ENCODE measurements around the gene HOXA3.

HOXA3 gene

DNA sequence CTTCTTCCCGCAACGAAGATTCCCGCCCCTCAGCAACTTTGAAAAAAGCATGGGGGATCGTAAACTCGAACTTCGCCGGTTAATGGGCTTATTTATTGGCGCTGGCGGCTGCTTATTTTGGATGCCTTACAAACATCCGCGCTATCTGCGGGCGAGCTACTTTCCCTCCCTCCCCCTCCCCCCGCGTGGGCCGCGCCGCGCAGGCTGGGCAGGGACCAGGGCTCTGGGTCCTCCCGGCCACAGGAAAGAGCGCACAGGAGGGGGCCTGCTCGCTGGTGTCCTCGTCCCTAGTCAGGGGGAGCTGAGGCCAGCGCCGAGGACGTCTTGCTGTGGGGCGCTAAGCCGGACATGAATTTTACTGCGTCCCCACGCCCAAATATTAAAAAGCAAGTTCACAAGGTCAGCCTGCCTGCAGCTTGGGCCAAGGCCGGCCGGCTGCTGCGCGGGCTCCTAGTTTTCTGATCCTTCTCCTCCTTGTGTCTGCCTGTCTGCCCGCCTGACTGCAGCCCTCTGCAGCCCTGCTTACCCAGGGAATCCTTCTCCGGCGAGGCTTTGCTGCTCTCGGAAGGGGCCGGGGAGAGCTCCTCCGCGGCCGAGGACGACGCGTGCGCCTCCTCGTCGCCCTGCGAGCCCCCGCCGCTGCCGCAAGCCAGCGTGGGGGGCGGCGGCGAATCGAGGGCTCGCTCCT is 20.6 kb upstream of the HOXA3 start:
- H3K4me1 ChIP-seq (ENCODE audit: control insufficient read depth, insufficient read depth, low read length) = no peaks in the 10 kb centered on the region

DNA sequence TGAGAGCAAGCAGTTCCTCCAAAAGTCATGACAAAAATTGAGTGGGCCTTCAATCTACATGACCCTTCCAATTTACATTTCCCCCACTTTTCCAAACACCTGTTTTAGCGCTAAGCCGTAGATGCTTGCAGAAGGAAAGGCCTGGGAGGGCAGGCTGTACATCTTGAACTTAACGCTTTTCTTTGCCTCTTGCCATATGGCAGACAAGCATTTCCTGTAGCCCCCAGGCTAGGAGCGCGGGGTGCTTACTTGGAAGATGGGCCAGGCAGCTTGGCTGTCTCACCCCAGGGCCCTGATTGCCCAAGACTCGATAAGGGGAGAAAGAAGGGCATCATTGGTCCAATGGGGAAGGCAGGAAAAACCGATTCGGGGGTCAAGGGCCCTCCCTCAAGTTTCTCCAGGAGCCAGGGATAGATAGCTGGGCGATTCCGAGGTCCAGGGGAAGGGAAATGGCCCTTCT is 20.0 kb upstream of the HOXA3 start:
- Histone ChIP-seq H3K4me1 (ENCODE audit: control insufficient read depth, insufficient read depth, low read length) (no peaks in the 10 kb centered on the region), H3K9ac (ENCODE audit: low read depth, low read length) (no peak overlapping the region), H3K4me3 (ENCODE audit: low read depth, low read length) (no peak overlapping the region), H3K9me3 (ENCODE audit: control insufficient read depth, insufficient read depth, low read length) (no peaks in the 10 kb centered on the region), H3K27me3 (ENCODE audit: control insufficient read depth, insufficient read depth, low read length) (peaks cover 96% of the 10 kb centered on the region), H3K36me3 (ENCODE audit: control insufficient read depth, insufficient read depth, low read length) (no peaks in the 10 kb centered on the region)

More for the DNA sequence above, 20.6 kb upstream of the HOXA3 start:
- Histone ChIP-seq H3K36me3 (ENCODE audit: control insufficient read depth, insufficient read depth, low read length) (no peaks in the 10 kb centered on the region), H3K9ac (ENCODE audit: low read depth, low read length) (no peak overlapping the region), H3K27me3 (ENCODE audit: control insufficient read depth, insufficient read depth, low read length) (peaks cover 96% of the 10 kb centered on the region), H3K9me3 (ENCODE audit: control insufficient read depth, insufficient read depth, low read length) (no peaks in the 10 kb centered on the region), H3K4me3 (ENCODE audit: low read depth, low read length) (peak overlapping the region; percentile 18)

DNA sequence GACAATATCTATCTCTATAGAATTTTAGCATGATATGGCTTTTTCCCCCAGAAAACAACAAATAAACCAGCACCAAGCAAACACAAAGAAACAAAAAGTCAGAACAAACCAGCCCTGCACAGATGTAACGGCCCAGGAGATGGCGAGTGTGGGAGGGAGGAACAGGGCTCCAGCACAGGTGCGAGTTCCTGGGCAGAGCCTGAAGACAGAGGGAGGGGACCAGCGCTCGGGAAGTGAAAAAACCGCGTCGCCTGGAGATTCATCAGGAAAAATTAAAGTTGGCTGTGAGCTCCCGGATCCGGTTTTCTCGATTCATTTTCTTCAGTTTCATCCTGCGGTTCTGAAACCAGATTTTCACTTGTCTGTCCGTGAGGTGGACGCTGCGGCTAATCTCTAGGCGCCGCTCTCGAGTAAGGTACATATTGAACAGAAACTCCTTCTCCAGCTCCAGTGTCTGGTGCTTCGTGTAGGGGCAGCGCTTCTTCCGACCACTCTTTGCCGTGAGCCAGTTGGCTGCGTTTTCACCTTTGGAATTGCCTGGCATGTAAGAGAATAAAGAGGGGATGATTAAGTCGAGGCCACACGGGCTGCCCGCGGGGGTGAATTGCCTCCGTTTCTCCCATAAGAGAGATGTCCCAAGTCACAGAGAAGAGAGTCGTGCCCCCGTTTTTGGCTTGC is 19.4 kb upstream of the HOXA3 start:
- Histone ChIP-seq H3K9me3 (ENCODE audit: control insufficient read depth, insufficient read depth, low read length) (no peaks in the 10 kb centered on the region), H3K36me3 (ENCODE audit: control insufficient read depth, insufficient read depth, low read length) (no peaks in the 10 kb centered on the region), H3K9ac (ENCODE audit: low read depth, low read length) (no peak overlapping the region), H3K4me3 (ENCODE audit: low read depth, low read length) (peak overlapping the region; percentile 23), H3K27me3 (ENCODE audit: control insufficient read depth, insufficient read depth, low read length) (peaks cover 96% of the 10 kb centered on the region), H3K4me1 (ENCODE audit: control insufficient read depth, insufficient read depth, low read length) (no peaks in the 10 kb centered on the region)

DNA sequence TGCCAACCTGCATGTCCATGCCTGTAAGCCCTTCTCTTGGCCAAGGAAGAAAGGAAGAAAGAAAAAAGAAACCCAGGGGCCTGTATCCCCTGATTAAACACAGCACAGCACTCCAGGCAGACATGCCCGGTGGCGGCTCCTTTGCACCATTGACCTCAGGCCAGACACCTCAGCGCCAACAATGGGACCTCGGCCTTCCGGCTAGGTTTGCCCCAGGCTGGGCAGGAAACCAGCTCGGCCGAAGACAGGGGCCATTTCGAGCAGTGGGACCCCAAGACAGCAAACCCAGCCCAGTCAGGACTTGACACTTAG is 18.9 kb upstream of the HOXA3 start:
- no peak overlapping the region for H3K4me3 ChIP-seq (ENCODE audit: low read depth, low read length)
- peaks cover 96% of the 10 kb centered on the region for H3K27me3 ChIP-seq (ENCODE audit: control insufficient read depth, insufficient read depth, low read length)
- no peaks in the 10 kb centered on the region for H3K4me1 ChIP-seq (ENCODE audit: control insufficient read depth, insufficient read depth, low read length)
- H3K9ac ChIP-seq (ENCODE audit: low read depth, low read length) = no peak overlapping the region
- no peaks in the 10 kb centered on the region for H3K36me3 ChIP-seq (ENCODE audit: control insufficient read depth, insufficient read depth, low read length)
- no peaks in the 10 kb centered on the region for H3K9me3 ChIP-seq (ENCODE audit: control insufficient read depth, insufficient read depth, low read length)

DNA sequence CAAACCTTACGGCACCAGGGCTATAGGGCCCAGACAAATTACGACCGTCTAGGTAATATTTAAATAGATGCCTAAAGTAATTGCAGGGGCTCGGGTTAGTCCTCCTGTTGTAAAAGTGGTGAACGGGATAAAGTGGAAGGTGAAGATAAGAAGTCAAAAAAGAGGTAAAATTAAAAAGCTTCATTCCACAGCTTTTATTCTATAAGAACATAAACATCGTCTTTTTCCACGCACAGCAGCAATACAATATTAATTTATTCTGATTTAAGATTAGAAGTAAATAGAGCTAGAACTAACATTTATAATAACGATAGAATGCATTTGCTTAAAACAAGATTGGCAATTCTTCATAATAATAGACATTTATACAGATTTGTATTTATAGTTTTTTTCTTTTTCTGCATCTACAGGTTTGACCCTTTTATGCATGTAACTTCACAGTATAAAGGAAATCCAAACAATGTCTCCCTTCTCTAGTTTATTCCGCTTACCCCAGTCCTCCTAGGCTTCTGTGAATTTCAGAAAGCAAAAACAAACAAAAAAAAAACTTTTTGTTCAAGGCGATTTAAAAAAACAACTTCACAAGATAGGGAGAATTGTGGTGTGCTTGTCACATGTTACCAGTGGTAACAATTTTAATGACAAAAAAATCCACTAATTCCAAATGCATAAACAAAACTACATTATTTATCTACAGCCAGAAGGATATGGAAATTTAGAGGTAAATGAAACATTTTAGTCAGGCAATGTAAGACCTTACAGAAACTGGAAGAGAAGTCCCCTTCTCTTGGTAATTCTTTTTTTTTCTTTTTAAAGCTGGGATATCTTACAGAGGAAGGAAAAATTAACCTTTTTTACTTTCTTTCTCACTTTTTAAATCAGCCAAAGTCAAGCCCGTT is 18.3 kb upstream of the HOXA3 start:
- Histone ChIP-seq H3K27me3 (ENCODE audit: control insufficient read depth, insufficient read depth, low read length) (peaks cover 96% of the 10 kb centered on the region), H3K4me1 (ENCODE audit: control insufficient read depth, insufficient read depth, low read length) (no peaks in the 10 kb centered on the region), H3K4me3 (ENCODE audit: low read depth, low read length) (no peak overlapping the region), H3K36me3 (ENCODE audit: control insufficient read depth, insufficient read depth, low read length) (no peaks in the 10 kb centered on the region), H3K9ac (ENCODE audit: low read depth, low read length) (no peak overlapping the region), H3K9me3 (ENCODE audit: control insufficient read depth, insufficient read depth, low read length) (no peaks in the 10 kb centered on the region)

DNA sequence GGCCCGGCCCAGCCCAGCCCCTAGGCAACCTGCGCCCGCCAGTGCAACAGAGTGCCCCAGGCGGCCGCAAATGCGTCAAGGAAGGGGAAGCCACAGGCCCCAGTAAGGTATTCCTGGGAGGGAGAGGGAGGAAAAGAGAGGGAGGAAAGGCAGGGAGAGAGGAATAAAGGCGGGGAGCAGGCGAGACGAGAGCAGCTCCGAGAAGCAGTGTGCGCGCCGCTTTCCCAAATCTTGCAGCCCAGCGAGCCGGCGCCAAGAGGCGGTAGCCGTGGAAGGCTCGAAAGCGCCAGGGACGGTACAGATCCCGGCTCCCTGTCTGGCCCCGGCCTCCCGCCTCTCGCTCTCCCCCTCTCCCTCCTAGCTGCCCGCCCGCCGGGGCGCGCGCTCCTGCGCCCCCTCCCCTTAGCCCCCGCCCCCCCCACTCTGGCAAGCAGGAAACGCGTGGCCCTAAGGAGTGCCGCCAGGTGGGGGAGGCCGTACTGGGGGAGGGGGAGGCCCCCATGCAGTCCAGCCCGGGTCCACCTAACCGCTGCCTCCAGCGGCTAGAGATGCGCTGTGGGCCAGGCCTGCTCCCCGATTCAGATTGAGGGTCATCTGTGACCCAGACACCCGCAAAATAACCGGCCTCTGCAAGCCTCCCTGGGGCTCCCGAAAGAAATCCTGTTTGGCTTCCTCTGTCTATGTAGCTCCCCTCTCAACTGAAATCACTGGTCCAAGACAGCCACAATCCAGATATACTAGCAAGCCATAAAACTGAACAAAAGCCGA is 17.5 kb upstream of the HOXA3 start:
- H3K27me3 ChIP-seq (ENCODE audit: control insufficient read depth, insufficient read depth, low read length) = peaks cover 96% of the 10 kb centered on the region
- H3K4me3 ChIP-seq (ENCODE audit: low read depth, low read length) = peak overlapping the region; percentile 32
- no peaks in the 10 kb centered on the region for H3K9me3 ChIP-seq (ENCODE audit: control insufficient read depth, insufficient read depth, low read length)
- no peaks in the 10 kb centered on the region for H3K4me1 ChIP-seq (ENCODE audit: control insufficient read depth, insufficient read depth, low read length)
- H3K36me3 ChIP-seq (ENCODE audit: control insufficient read depth, insufficient read depth, low read length) = no peaks in the 10 kb centered on the region
- H3K9ac ChIP-seq (ENCODE audit: low read depth, low read length) = no peak overlapping the region

DNA sequence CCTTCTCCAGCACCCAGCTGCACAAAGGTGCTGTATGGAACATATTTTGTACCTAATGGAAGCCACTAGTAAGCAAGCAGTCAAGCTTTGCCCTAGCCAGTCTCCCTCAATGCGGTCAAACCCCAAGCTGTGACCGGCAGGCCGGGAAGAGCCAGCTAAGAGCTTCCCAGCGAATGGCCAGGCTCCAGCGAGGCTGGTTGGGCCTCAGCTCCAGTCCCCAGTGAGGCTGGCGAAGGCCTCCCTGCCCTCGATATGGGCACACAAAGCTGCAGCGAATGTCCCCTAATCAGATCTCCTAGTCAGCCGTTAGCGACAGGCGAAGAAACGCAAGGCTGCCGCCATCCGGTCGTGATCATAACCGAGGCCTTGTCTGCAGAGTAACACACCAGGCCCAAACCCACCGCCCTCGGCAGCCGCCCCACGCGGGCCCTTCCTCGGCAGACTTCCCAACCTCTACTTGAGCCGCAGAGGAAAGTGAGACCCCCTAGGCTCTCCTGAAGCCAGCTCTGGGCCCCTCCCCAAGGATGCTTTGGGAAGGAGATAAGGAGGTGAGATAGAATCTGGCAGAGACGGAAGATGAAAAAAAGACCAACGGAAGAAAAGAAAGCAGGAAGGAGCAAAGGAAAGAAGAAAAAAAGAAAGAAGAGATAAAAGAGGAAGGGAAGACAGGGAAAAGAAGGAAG is 16.0 kb upstream of the HOXA3 start:
- no peak overlapping the region for H3K9ac ChIP-seq (ENCODE audit: low read depth, low read length)
- no peaks in the 10 kb centered on the region for H3K4me1 ChIP-seq (ENCODE audit: control insufficient read depth, insufficient read depth, low read length)
- peaks cover 98% of the 10 kb centered on the region for H3K27me3 ChIP-seq (ENCODE audit: control insufficient read depth, insufficient read depth, low read length)
- no peaks in the 10 kb centered on the region for H3K36me3 ChIP-seq (ENCODE audit: control insufficient read depth, insufficient read depth, low read length)
- peak overlapping the region; percentile 33 for H3K4me3 ChIP-seq (ENCODE audit: low read depth, low read length)
- H3K9me3 ChIP-seq (ENCODE audit: control insufficient read depth, insufficient read depth, low read length) = no peaks in the 10 kb centered on the region

DNA sequence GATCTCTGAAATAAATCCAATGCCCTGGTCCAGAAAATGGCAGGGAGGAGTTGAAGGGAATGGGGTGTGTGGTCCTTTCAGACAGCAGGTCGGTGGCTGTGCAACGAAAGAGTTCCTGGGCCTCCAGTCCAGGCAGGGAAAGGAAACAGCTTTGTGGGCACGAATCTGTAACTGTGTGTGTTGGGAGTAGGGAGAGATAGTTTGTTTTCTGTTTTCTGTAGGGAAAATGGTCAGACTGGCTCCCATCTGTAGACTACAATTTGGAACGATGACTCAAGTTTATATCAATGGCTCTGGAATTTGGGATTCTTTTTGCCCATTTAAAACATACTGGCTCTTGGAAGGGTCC is 15.5 kb upstream of the HOXA3 start:
- H3K27me3 ChIP-seq (ENCODE audit: control insufficient read depth, insufficient read depth, low read length) = peaks cover 98% of the 10 kb centered on the region
- no peak overlapping the region for H3K4me3 ChIP-seq (ENCODE audit: low read depth, low read length)
- H3K36me3 ChIP-seq (ENCODE audit: control insufficient read depth, insufficient read depth, low read length) = no peaks in the 10 kb centered on the region
- H3K9me3 ChIP-seq (ENCODE audit: control insufficient read depth, insufficient read depth, low read length) = no peaks in the 10 kb centered on the region
- H3K4me1 ChIP-seq (ENCODE audit: control insufficient read depth, insufficient read depth, low read length) = no peaks in the 10 kb centered on the region
- H3K9ac ChIP-seq (ENCODE audit: low read depth, low read length) = no peak overlapping the region

DNA sequence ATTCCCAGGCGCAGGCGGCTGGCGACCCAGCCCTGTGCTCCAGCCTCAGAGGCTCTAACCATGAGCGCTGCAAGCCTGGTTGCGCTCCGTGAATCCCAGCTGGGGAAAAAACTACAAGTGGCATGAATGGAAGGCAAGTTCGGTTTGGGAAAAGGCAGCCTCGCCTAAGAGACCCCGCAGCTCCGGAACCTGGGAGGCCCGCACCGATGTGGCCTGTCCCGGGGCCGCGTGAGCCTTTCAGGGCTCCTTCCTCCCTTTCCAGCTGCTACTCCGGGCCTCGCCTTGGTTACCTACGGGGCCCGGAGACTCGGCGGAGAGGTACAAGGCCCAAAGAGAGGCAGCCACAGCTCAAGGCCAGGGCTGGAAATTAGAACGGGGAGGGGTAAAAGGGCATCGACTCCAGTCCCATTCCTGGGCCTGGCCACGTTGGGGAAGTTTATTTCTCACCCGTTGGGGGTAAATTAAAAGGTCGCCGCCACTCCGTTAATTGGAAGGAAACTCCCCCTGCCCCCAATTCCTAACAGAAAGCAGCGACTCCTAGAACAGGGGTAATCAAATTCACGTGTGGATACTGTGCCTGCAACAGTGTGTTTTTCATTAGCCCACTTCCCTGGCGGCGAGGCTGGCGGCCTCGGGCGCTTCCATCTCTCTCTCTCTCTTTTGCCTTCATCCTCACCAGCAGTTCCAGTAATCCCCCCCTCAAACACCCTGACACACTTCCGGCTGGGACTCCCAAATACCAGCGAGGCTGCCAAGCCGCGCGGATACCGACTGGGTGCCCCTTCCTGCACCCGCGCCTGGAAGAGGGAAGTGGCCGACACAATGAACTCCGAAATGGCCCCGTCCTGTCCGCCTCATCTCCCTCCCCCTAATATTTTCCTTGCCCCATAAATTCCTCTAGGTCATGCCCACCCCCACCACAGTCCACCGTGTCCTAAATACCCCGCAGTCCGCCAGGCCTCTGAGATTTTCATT is 14.4 kb upstream of the HOXA3 start:
- Histone ChIP-seq H3K27me3 (ENCODE audit: control insufficient read depth, insufficient read depth, low read length) (peaks cover 98% of the 10 kb centered on the region), H3K36me3 (ENCODE audit: control insufficient read depth, insufficient read depth, low read length) (no peaks in the 10 kb centered on the region), H3K9me3 (ENCODE audit: control insufficient read depth, insufficient read depth, low read length) (no peaks in the 10 kb centered on the region), H3K4me3 (ENCODE audit: low read depth, low read length) (peak overlapping the region; percentile 8), H3K4me1 (ENCODE audit: control insufficient read depth, insufficient read depth, low read length) (no peaks in the 10 kb centered on the region), H3K9ac (ENCODE audit: low read depth, low read length) (no peak overlapping the region)

DNA sequence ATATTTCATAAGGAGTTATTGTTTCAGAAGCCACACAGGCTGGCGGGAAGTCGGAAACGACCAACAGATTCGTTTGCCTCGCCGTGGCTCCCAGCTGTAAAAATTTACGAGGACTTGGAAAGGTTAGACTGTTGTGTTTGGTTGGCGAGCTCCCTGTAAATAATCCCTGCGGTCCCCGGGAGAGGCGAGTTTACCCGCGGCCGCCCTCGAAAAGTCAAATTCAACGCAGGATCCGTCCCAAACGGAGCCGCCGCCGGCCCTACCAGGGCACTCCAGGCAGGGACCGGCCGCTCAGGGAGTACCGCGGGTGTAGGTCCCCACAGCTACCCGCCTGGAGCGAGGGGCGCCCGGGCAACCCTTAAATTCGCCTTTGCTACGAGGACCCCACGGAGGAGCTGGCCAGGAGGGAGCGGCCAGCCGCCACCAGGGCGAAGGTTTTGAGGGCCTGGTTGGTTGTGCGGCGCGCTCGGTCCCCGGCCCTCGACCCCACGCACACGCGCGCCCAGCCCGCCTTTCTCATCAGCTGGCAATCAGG is 13.7 kb upstream of the HOXA3 start:
- Histone ChIP-seq H3K9ac (ENCODE audit: low read depth, low read length) (no peak overlapping the region), H3K4me3 (ENCODE audit: low read depth, low read length) (peak overlapping the region; percentile 18), H3K27me3 (ENCODE audit: control insufficient read depth, insufficient read depth, low read length) (peaks cover 96% of the 10 kb centered on the region), H3K4me1 (ENCODE audit: control insufficient read depth, insufficient read depth, low read length) (no peaks in the 10 kb centered on the region), H3K36me3 (ENCODE audit: control insufficient read depth, insufficient read depth, low read length) (no peaks in the 10 kb centered on the region), H3K9me3 (ENCODE audit: control insufficient read depth, insufficient read depth, low read length) (no peaks in the 10 kb centered on the region)

Measured in iPS-15b (cell line).